Nephron (organoid): ENCODE data around the gene ST3GAL6.
A peak's percentile ranks its signal among the peaks of the same experiment; 100 is the strongest.

ENCODE experiments used
- H3K27ac Mint-ChIP-seq, 3 experiments: 2 replicates each; pipeline ENCODE4 v1.8.0; 2020; ENCODE audit warnings: mixed read lengths in 3 of 3, mild to moderate bottlenecking in 2 of 3, moderate library complexity in 1 of 3
- H3K27me3 Mint-ChIP-seq: 2 replicates; pipeline ENCODE4 v1.8.0; 2021; ENCODE audit warnings: low read depth, mild to moderate bottlenecking, moderate library complexity, mixed read lengths
- H3K36me3 Mint-ChIP-seq: 2 replicates; pipeline ENCODE4 v1.8.0; 2020; ENCODE audit warnings: low read depth, mixed read lengths
- H3K4me1 Mint-ChIP-seq: 2 replicates; pipeline ENCODE4 v1.8.0; 2020; ENCODE audit warnings: mixed read lengths
- H3K4me3 Mint-ChIP-seq, 3 experiments: 2 replicates each; pipeline ENCODE4 v1.8.0; 2020; ENCODE audit warnings: mild to moderate bottlenecking in 3 of 3, mixed read lengths in 3 of 3, moderate library complexity in 2 of 3
- H3K9me3 Mint-ChIP-seq: 2 replicates; pipeline ENCODE4 v1.8.0; 2020; ENCODE audit warnings: mixed read lengths
- TF ChIP-seq, protein P1 (sequence below), 3 experiments: fragments of 200-600 bp; sonication (generic); IDR thresholded peaks; one replicate each; pipeline ENCODE4 v1.5.0; 2021; ENCODE audit warnings: antibody characterized with exemption in 3 of 3; ENCODE audit not compliant: unreplicated experiment in 3 of 3

ST3GAL6 gene

DNA sequence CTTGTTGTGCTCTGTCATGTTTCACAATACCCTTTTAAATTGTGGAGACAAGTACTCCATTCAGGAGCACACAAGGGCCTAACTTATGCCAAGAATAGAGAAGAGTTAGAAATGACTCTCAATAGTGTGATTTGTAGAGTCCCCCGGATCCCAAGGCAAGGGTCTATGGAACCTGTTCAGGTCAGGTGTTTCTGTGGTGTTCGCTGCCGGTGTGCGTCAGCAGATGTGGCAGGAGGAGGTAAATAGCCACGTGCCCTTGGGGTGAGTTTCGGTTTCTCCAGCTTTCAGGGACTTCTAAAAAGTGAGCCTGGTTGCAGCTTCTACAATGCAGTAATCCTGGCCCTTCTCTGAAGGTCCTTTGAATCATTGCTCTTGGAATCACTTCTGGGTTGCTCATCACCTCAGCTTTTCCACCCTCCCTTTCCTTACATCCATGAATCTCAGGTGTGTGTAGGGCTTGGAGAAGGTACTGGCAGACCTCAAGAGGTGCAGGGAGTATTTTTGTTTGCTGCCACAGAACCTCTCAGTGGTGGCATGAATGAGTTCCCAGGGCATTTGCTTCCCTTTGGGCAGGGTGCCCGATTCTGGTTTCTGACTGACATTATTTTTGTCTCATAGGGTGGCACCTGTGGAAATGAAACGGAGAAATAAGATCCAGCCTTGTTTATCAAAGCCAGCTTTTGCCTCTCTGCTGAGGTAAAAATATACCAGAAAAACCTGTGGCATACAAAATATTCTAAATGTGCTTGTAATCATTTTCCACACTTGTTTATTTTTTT is 7.3 kb downstream of the ST3GAL6 start:
- TF ChIP-seq, protein P1, sequence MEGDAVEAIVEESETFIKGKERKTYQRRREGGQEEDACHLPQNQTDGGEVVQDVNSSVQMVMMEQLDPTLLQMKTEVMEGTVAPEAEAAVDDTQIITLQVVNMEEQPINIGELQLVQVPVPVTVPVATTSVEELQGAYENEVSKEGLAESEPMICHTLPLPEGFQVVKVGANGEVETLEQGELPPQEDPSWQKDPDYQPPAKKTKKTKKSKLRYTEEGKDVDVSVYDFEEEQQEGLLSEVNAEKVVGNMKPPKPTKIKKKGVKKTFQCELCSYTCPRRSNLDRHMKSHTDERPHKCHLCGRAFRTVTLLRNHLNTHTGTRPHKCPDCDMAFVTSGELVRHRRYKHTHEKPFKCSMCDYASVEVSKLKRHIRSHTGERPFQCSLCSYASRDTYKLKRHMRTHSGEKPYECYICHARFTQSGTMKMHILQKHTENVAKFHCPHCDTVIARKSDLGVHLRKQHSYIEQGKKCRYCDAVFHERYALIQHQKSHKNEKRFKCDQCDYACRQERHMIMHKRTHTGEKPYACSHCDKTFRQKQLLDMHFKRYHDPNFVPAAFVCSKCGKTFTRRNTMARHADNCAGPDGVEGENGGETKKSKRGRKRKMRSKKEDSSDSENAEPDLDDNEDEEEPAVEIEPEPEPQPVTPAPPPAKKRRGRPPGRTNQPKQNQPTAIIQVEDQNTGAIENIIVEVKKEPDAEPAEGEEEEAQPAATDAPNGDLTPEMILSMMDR (IDR thresholded peaks at IDR 0.05; ENCODE audit: unreplicated experiment in 3 of 3): no peak
- peaks cover under 1% of the 10 kb centered on the region for H3K36me3 Mint-ChIP-seq
- no peaks in the 10 kb centered on the region for H3K27me3 Mint-ChIP-seq
- H3K27ac Mint-ChIP-seq: peak overlapping the region in 2 of 3 experiments; percentile 24
- no peaks in the 10 kb centered on the region for H3K9me3 Mint-ChIP-seq
- no peak overlapping the region for H3K4me3 Mint-ChIP-seq
- H3K4me1 Mint-ChIP-seq: peaks cover 23% of the 10 kb centered on the region

DNA sequence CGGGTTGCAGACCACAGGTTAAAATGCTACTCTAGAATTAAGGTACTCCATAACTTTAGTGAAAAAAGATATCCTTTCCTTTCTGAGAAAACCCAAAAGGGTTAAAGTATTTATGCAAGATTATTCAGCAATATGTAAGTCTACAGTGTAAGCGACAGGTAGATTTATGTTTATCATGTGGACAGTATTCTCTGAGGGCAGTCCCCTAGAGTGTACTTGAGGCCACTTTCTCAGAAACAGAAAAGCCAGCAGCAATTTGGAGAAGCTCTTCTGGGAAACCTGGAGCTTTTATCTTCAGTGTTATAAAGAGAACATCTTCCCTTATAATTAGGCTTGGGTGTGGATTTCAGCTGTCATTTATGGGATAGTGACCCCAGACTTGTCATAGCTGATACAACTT is 8.9 kb downstream of the ST3GAL6 start:
- Mint-ChIP-seq H3K9me3 (no peaks in the 10 kb centered on the region), H3K27ac (no peak overlapping the region), H3K4me3 (no peak overlapping the region), H3K36me3 (peaks cover 4% of the 10 kb centered on the region), H3K4me1 (peaks cover 20% of the 10 kb centered on the region), H3K27me3 (no peaks in the 10 kb centered on the region)
- TF ChIP-seq, protein P1 (IDR thresholded peaks at IDR 0.05; ENCODE audit: unreplicated experiment in 3 of 3): no peak

DNA sequence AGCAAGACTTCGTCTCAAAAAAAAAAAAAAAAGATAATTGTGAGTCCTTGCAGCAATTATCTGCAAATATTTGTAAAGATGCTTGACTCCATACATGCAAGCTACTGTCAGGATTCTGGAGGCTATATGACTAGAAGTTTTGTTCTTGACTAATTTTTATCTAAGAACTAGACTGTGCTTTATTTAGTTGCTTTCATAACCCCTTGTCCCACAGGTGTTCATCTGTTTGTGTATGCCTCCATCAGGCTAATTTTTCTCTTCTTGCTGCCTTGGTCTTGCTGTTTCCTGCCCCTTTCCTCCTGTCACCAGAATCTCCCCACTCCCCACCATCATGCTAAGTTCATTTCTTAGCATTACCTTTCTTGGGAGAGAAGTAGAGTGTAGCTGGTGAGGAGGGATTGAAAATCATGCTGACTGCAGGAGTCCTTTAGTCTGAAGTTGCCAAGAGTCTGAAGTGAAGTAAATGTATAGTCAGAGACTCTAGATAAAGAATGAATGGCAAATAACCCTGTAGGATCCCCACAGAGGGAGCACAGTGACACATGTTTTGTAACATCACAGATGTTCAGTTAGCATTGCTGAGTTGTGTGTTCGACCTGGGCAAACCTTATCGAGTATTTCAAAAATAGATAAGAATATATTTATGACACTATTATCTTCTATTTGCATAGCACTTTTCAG is 12.5 kb downstream of the ST3GAL6 start:
- Mint-ChIP-seq H3K4me1 (peaks cover 28% of the 10 kb centered on the region), H3K27me3 (no peaks in the 10 kb centered on the region), H3K4me3 (no peak overlapping the region), H3K9me3 (no peaks in the 10 kb centered on the region), H3K36me3 (peaks cover 4% of the 10 kb centered on the region), H3K27ac (peak overlapping the region in 1 of 3 experiments; percentile 74)
- TF ChIP-seq, protein P1 (IDR thresholded peaks at IDR 0.05; ENCODE audit: unreplicated experiment in 3 of 3): no peak

DNA sequence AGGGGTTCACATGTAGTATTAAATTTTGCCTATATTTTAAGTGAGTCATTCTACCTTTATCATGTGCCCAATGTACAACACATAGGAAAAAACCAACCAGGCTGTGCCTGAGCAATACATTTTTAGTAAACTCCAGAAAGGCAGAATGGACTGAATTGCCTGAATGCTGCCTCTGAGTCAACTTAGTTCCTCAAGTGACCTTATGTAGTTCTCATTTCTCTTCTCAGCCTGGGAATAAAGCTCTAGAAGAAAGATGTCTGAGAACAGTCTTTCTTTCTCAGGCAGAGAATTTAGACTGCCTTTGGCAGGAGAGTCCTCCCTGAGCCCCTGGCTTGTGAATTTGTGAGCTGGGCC is 13.0 kb downstream of the ST3GAL6 start:
- TF ChIP-seq, protein P1 (IDR thresholded peaks at IDR 0.05; ENCODE audit: unreplicated experiment in 3 of 3): no peak
- H3K4me1 Mint-ChIP-seq: peaks cover 24% of the 10 kb centered on the region
- no peak overlapping the region for H3K4me3 Mint-ChIP-seq
- H3K27me3 Mint-ChIP-seq: no peaks in the 10 kb centered on the region
- peak overlapping the region in 1 of 3 experiments; percentile 94 for H3K27ac Mint-ChIP-seq
- peaks cover 4% of the 10 kb centered on the region for H3K36me3 Mint-ChIP-seq
- H3K9me3 Mint-ChIP-seq: no peaks in the 10 kb centered on the region

DNA sequence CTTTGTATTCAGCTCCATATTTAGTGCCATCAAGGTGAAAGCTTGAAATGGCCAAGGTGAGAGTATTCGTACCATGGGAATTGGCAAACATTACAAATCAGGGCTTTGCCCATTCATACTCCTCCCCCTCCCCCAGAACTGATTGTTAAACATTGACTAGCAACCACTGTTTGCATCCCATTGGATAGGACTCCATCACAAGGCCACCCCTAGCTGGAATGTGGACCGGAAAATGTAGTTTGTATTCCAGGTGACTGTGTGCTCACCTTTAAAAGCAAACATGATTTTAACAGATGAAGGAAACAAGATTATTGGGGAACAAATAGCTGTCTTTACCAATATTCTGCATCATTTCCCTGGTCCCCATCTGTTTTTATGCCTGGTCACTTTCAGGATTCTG is 14.1 kb downstream of the ST3GAL6 start:
- H3K9me3 Mint-ChIP-seq: no peaks in the 10 kb centered on the region
- H3K36me3 Mint-ChIP-seq: peaks cover 4% of the 10 kb centered on the region
- no peak overlapping the region for H3K4me3 Mint-ChIP-seq
- TF ChIP-seq, protein P1 (IDR thresholded peaks at IDR 0.05; ENCODE audit: unreplicated experiment in 3 of 3): no peak
- peak overlapping the region; percentile 73 to 94 (median 79) for H3K27ac Mint-ChIP-seq
- no peaks in the 10 kb centered on the region for H3K27me3 Mint-ChIP-seq
- H3K4me1 Mint-ChIP-seq: peaks cover 21% of the 10 kb centered on the region
